Keratinocyte (primary cell): Measurements from ENCODE around the gene FAM13A. TPM values are rescaled to one million over a fixed set of nuclear protein-coding genes. Genes with fewer than 3 reads are reported as not detected.

Experiments
- DNase-seq: peaks from one replicate; pipeline ENCODE4 v3.0.0-alpha.2; 2011; ENCODE audit warnings: low read depth, missing footprints, low spot score
- FAIRE-seq: peaks from 2 replicates; lab custom pipeline; 2011; peaks lifted over from hg19 to GRCh38; lab: Jason Lieb, UNC
- H2AFZ ChIP-seq: 2 replicates; pipeline ENCODE4 v1.6.0; 2012; ENCODE audit warnings: low read length, control low read depth, inconsistent platforms; ENCODE audit not compliant: control insufficient read depth
- H3K27ac ChIP-seq: 2 replicates; pipeline ENCODE4 v1.5.1; 2011; ENCODE audit warnings: low read length; ENCODE audit not compliant: control insufficient read depth, insufficient read depth
- H3K27me3 ChIP-seq: 3 replicates; pipeline ENCODE4 v1.6.0; 2011; ENCODE audit warnings: low read length; ENCODE audit not compliant: control insufficient read depth, insufficient read depth; ENCODE audit errors: extremely low read depth
- H3K36me3 ChIP-seq, 2 experiments: 2 replicates in 1 of 2; 3 replicates in 1 of 2; pipeline ENCODE4 v1.5.1; 2011; ENCODE audit warnings: low read length in 2 of 2, mild to moderate bottlenecking in 1 of 2; ENCODE audit not compliant: control insufficient read depth in 2 of 2, insufficient read depth in 2 of 2; ENCODE audit errors: extremely low read depth in 1 of 2
- H3K4me1 ChIP-seq: 3 replicates; pipeline ENCODE4 v1.5.1; 2011; ENCODE audit warnings: low read length; ENCODE audit not compliant: control insufficient read depth, insufficient read depth; ENCODE audit errors: extremely low read depth
- H3K4me2 ChIP-seq: 3 replicates; pipeline ENCODE4 v1.6.0; 2011; ENCODE audit warnings: low read depth, low read length; ENCODE audit not compliant: control insufficient read depth, insufficient read depth; ENCODE audit errors: extremely low read depth
- H3K4me3 ChIP-seq, 3 experiments: fragments of 200-600 bp in 1 of 3; sonication (generic) in 1 of 3; 2 replicates in 2 of 3; 3 replicates in 1 of 3; pipeline ENCODE4 v1.5.1; 2011 to 2016; ENCODE audit warnings: low read length in 3 of 3, mild to moderate bottlenecking in 3 of 3, control low read depth in 2 of 3, inconsistent platforms in 1 of 3, low read depth in 1 of 3, mixed read lengths in 1 of 3, mixed run types in 1 of 3, moderate library complexity in 1 of 3; ENCODE audit not compliant: control insufficient read depth in 2 of 3, insufficient read depth in 2 of 3; ENCODE audit errors: extremely low read depth in 1 of 3
- H3K79me2 ChIP-seq: 2 replicates; pipeline ENCODE4 v1.6.0; 2012; ENCODE audit warnings: low read length; ENCODE audit not compliant: control insufficient read depth, insufficient read depth
- H3K9ac ChIP-seq: 3 replicates; pipeline ENCODE4 v1.6.0; 2011; ENCODE audit warnings: low read length; ENCODE audit not compliant: control insufficient read depth, insufficient read depth; ENCODE audit errors: extremely low read depth
- H3K9me1 ChIP-seq: 3 replicates; pipeline ENCODE4 v1.6.0; 2011; ENCODE audit warnings: low read length; ENCODE audit not compliant: control insufficient read depth, insufficient read depth; ENCODE audit errors: extremely low read depth
- H3K9me3 ChIP-seq: 2 replicates; pipeline ENCODE4 v1.5.1; 2012; ENCODE audit warnings: low read depth, low read length; ENCODE audit not compliant: control insufficient read depth
- H4K20me1 ChIP-seq: 3 replicates; pipeline ENCODE4 v1.6.0; 2011; ENCODE audit warnings: low read length; ENCODE audit not compliant: control insufficient read depth, insufficient read depth; ENCODE audit errors: extremely low read depth
- EZH2 ChIP-seq: IDR thresholded peaks from one replicate; pipeline ENCODE4 v1.6.1; 2012; ENCODE audit warnings: inconsistent platforms, mild to moderate bottlenecking, low read length, moderate library complexity
- dilution Hi-C: fragments of 300-500 bp; cut with MboI; formaldehyde crosslinking; loops from one replicate; pipeline ENCODE4 v1.7.0; 2020; ENCODE audit warnings: low sequenced_read_pairs; ENCODE audit not compliant: extremely low pct_ligation_motif_present
- polyA plus RNA-seq, 5 experiments: library from polyadenylated mRNA; depleted of rRNA in 3 of 5; stranded (reverse) in 3 of 5; stranded (forward) in 1 of 5; unstranded in 1 of 5; fragments of >200 nt; gene quantifications; 1 replicate in 1 of 5; 2 replicates in 3 of 5; 3 replicates in 1 of 5; pipeline versions ENCODE4 v1.2.1 to v1.2.3, GENCODE V29; 2011 to 2012; ENCODE audit warnings: missing spikeins in 2 of 5, low read depth in 1 of 5, low replicate concordance in 1 of 5
- TF ChIP-seq, protein P1 (sequence below), 3 experiments: IDR thresholded peaks in 1 of 3; conservative IDR thresholded peaks in 1 of 3; optimal IDR thresholded peaks in 1 of 3; 2 replicates in 2 of 3; 3 replicates in 1 of 3; pipeline versions ENCODE3 to v1.5.1; 2011; ENCODE audit warnings: low read length in 3 of 3, mild to moderate bottlenecking in 3 of 3, moderate library complexity in 2 of 3, control low read depth in 1 of 3, inconsistent platforms in 1 of 3; ENCODE audit not compliant: insufficient read depth in 2 of 3; ENCODE audit errors: extremely low read depth in 1 of 3

Gene FAM13A
- polyA plus RNA-seq, 1 donor (not counting 4 experiments of a cell fraction or from before 2014, with no cell fraction given) = 6.0 TPM

GRCh38 chr4:88976775-88977035, 80.3 kb downstream of the FAM13A start:
- Histone ChIP-seq H3K4me3 (no peak overlapping the region), H3K79me2 (no peaks in the 10 kb centered on the region), H2AFZ (no peak overlapping the region), H3K9ac (no peak overlapping the region), H4K20me1 (no peaks in the 10 kb centered on the region), H3K9me3 (no peaks in the 10 kb centered on the region), H3K9me1 (peaks cover 2% of the 10 kb centered on the region), H3K4me1 (no peaks in the 10 kb centered on the region), H3K27me3 (no peaks in the 10 kb centered on the region), H3K27ac (no peak overlapping the region), H3K4me2 (no peak overlapping the region), H3K36me3 (no peaks in the 10 kb centered on the region)
- dilution Hi-C loops = no loop called here
- DNase-seq (no peak), FAIRE-seq (no peak)
- TF ChIP-seq, protein P1, sequence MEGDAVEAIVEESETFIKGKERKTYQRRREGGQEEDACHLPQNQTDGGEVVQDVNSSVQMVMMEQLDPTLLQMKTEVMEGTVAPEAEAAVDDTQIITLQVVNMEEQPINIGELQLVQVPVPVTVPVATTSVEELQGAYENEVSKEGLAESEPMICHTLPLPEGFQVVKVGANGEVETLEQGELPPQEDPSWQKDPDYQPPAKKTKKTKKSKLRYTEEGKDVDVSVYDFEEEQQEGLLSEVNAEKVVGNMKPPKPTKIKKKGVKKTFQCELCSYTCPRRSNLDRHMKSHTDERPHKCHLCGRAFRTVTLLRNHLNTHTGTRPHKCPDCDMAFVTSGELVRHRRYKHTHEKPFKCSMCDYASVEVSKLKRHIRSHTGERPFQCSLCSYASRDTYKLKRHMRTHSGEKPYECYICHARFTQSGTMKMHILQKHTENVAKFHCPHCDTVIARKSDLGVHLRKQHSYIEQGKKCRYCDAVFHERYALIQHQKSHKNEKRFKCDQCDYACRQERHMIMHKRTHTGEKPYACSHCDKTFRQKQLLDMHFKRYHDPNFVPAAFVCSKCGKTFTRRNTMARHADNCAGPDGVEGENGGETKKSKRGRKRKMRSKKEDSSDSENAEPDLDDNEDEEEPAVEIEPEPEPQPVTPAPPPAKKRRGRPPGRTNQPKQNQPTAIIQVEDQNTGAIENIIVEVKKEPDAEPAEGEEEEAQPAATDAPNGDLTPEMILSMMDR (optimal IDR thresholded peaks at IDR 0.05 in 1 of 3, IDR thresholded peaks at IDR 0.05 in 1 of 3, conservative IDR thresholded peaks at IDR 0.05 in 1 of 3; ENCODE audit: extremely low read depth in 1 of 3, insufficient read depth in 2 of 3, low read length in 3 of 3) = no peak
- TF ChIP-seq EZH2 = no peak

DNA sequence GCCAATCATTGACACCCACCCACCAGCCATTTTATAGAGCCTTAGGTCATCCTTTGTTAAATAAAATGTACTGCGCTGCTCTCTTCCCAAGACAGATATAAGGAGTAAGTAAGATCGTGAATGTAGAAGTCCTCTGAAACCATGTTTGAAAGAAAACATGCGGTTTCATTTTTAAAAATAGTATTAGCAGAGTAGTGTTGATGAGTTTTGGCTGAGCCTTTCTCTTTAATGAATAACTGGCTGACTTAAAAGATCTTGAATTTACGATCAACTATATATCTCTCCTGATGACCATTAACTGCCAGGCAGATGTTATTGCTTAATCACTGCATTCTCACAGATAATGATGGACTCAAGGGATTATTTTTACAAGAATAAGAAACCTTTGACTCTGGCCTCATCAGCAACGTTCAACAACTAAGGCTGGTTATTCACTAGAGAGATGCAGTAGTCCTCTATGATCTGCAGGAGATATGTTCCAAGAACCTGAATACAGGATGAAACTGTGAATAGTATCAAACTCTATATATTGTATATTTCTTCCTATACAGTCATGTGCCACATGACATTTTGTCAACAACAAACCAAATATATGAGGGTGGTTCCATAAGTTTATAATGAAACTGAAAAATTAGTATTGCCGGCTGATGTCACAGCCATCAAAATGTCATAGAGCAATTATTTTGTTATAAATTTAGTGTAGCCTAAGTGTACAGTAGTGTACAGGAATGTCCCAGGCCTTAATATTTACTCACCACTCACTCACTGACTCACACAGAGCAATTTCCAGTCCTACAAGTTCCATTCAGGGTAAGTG, 80.8 kb downstream of the FAM13A start:
- TF ChIP-seq EZH2 = no peak
- TF ChIP-seq, protein P1 (optimal IDR thresholded peaks at IDR 0.05 in 1 of 3, IDR thresholded peaks at IDR 0.05 in 1 of 3, conservative IDR thresholded peaks at IDR 0.05 in 1 of 3; ENCODE audit: extremely low read depth in 1 of 3, insufficient read depth in 2 of 3, low read length in 3 of 3) = no peak

More for the DNA sequence above, 80.8 kb downstream of the FAM13A start:
- peaks cover 2% of the 10 kb centered on the region for H3K9me1 ChIP-seq
- H3K4me2 ChIP-seq = no peak overlapping the region
- no peak for DNase-seq
- H3K4me1 ChIP-seq = no peaks in the 10 kb centered on the region
- FAIRE-seq = no peak
- no peaks in the 10 kb centered on the region for H3K36me3 ChIP-seq
- no peaks in the 10 kb centered on the region for H3K79me2 ChIP-seq
- H3K4me3 ChIP-seq = no peak overlapping the region
- H4K20me1 ChIP-seq = no peaks in the 10 kb centered on the region
- no peak overlapping the region for H3K27ac ChIP-seq
- H2AFZ ChIP-seq = no peak overlapping the region
- no peaks in the 10 kb centered on the region for H3K9me3 ChIP-seq
- dilution Hi-C loops = no loop called here
- H3K27me3 ChIP-seq = no peaks in the 10 kb centered on the region
- H3K9ac ChIP-seq = no peak overlapping the region
